ENCODE data around the gene TP53TG3E. TPM values are rescaled to one million over a fixed set of nuclear protein-coding genes. Genes with fewer than 3 reads are reported as not detected.
"Not testable (repeated sequence)": the region's sequence is repeated elsewhere in the genome, so short reads cannot be mapped to it uniquely, and the experiment has no call there.

TP53TG3E gene, protein sequence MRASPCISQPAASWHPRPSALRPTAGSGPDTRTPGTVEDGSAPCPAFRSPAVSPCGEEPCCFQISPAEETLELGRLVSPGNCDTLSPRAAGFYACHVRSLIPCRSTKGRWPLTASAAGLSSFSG
- not detected for total RNA-seq
- long read RNA-seq = 0 reads

GRCh38 chr16:33304006-33304405 is at the start of gene TP53TG3E:
Gene TP53TG3E (plus strand): TSS chr16:33304306. CDS start chr16:33304374, 68 bp downstream.
- DNase-seq (ENCODE audit: low spot score) = not testable (repeated sequence)

GRCh38 chr16:33336226-33337012 is 32.3 kb downstream of the TP53TG3E start:
- DNase-seq (ENCODE audit: low spot score) = not testable (repeated sequence)

DNA sequence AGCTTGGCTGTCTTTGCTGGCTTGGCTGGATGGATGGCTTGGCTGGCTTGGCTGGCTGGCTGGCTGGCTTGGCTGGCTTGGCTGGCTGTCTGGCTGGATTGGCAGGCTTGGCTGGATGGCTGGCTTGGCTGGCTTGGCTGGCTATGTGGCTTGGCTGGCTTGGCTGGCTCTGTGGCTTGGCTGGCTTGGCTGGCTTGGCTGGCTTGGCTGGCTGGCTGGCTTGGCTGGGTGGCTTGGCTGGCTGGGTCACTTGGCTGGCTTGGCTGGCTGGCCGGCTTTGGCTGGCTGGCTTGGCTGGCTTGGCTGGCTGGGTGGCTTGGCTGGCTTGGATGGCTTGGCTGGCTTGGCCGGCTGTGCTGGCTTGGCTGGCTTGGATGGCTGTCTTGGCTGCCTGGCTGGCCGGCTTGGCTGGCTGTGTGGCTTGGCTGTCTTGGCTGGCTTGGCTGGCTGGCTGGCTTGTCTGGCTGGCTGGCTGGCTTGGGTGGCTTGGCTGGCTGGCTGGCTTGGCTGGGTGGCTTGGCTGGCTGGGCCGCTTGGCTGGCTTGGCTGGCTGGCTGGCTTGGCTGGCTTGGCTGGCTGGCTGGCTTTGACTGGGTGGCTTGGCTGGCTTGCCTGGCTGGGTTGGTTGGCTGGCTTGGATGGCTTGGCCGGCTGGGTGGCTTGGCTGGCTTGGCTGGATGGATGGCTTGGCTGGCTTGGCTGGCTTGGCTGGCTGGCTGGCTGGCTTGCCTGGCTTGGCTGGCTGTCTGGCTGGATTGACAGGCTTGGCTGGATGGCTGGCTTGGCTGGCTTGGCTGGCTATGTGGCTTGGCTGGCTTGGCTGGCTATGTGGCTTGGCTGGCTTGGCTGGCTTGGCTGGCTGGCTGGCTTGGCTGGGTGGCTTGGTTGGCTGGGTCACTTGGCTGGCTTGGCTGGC is 33.8 kb downstream of the TP53TG3E start:
- not testable (repeated sequence) for DNase-seq (ENCODE audit: low spot score)

- DNase-seq (ENCODE audit: low spot score) = not testable (repeated sequence)
Observed at GRCh38 chr16:33338543-33338951, 34.4 kb downstream of the TP53TG3E start.

DNA sequence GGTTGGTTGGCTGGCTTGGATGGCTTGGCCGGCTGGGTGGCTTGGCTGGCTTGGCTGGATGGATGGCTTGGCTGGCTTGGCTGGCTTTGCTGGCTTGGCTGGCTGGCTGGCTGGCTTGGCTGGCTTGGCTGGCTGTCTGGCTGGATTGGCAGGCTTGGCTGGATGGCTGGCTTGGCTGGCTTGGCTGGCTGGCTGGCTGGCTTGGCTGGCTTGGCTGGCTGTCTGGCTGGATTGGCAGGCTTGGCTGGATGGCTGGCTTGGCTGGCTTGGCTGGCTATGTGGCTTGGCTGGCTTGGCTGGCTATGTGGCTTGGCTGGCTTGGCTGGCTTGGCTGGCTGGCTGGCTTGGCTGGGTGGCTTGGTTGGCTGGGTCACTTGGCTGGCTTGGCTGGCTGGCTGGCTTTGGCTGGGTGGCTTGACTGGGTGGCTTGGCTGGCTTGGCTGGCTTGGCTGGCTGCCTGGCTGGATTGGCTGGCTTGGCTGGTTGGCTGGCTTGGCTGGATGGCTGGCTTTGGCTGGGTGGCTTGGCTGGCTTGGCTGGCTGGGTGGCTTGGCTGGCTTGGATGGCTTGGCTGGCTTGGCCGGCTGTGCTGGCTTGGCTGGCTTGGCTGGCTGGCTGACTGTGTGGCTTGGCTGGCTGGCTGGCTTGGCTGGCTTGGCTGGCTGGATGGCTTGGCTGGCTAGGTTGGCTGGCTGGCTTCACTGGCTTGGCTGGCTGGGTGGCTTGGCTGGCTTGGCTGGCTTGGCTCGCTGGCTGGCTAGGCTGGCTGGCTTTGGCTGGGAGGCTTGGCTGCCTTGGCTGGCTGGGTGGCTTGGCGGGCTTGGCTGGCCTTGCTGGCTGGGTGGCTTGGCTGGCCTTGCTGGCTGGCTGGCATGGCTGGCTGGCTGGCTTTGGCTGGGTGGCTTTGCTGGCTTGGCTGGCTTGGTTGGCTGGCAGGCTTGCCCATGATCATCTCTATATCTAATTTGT is 35.3 kb downstream of the TP53TG3E start:
- not testable (repeated sequence) for DNase-seq (ENCODE audit: low spot score)

Other genes starting within 250 kb of the TP53TG3E start
- not detected for gene TP53TG3C, start 110.1 kb upstream of the TP53TG3E start, total RNA-seq
- not detected for gene TP53TG3B, start 56.5 kb downstream of the TP53TG3E start, total RNA-seq
- not detected for gene TP53TG3F, start 155.3 kb downstream of the TP53TG3E start, total RNA-seq